Measurements from ENCODE around the gene MAMDC4.

Gene MAMDC4

DNA sequence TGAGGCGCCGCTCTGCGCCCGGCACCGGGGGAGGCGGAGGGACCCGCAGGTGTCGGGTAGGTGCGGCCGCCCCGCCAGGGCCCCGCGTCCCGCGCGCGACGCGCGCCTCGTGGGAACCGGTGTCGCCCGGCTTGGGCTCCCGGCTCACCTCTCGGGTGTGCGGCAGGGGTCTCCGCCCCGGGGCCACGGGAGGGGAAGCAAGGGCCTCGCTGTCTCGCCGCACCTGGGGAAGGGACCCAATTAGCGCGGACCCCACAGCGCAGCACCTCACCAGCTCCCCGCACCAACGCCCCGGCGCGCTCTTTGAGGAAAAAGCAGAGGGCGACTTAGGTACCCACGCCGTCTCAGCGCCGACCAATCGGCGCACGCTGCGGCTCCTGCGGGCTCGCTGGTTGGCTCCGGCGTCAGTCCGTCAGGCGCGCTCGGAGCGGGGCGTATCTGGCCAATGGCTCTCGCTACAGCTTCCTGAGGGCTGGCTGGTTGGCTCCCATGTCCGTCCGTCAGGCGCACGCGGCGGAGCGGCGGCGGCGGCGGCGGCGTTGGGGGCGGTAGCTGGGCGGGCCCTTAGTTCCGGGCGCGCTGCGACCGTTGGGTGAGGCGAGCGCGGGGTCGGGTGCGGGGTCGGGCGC lies 33.9 kb downstream of the MAMDC4 start, which contains the start of gene TRAF2:
TSS of gene TRAF2 (plus strand) at position 567 of the 629 bp plus-strand sequence. CDS start 12,225 bp downstream, outside the sequence.
- in situ Hi-C loops (cut with MboI; ENCODE audit: low sequenced_read_pairs), result no loop called here

DNA sequence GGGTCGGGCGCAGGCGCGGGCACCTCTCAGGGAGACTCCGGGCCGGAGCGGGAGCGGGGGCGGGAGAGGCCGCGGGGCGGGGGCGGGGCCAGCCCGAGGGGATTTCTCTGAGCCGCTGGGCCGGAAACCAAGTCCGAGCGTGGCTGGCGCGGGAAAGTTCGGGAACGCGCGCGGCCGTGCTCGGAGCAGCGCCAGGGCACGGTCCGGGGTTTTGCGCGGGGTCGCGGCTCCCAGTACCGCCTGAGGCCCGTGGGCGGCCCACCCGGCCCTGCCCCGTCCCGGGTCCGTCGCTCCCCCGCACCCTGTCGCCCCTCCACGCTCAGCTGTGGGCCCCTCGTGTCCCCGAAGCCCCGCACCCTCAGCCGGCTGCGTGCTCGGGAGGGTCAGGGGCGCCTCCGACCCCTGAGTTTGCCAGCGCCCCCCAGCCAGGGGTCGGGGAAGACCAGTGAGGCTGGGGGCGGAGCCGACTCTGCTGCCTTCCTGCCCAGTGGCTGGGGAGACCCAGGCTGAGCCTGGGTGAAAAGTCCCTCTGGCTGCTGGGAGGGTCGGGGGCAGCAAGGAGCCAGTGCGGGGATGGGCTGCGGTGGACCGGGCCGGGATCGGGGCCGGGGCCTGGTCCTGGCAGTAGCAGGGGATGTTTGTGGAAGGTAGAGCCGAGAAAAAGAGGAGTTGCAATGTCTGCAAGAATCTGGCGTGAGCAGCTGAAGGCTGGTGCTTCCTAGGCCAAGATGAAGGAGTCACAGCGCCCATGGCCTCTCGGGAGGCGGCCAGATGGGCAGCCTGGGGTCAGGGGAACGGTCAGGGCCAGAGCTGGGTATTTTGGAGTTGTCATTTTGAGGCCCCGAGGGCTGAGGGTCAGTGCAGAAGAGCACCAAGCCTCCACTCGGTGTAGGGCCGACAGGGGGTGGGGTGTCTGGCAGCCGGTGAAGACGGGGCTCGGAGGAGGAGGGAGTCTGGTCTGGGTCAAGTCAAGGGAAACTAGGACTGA lies 34.8 kb downstream of the MAMDC4 start:
- in situ Hi-C loops (cut with MboI; ENCODE audit: low sequenced_read_pairs), result no loop called here

- in situ Hi-C loops (cut with MboI; ENCODE audit: low sequenced_read_pairs), result no loop called here
Observed at GRCh38 chr9:136888454-136888853, 36.3 kb downstream of the MAMDC4 start.

GRCh38 chr9:136889858-136890257 lies 37.7 kb downstream of the MAMDC4 start:
- in situ Hi-C loops (cut with MboI; ENCODE audit: low sequenced_read_pairs), result no loop called here

DNA sequence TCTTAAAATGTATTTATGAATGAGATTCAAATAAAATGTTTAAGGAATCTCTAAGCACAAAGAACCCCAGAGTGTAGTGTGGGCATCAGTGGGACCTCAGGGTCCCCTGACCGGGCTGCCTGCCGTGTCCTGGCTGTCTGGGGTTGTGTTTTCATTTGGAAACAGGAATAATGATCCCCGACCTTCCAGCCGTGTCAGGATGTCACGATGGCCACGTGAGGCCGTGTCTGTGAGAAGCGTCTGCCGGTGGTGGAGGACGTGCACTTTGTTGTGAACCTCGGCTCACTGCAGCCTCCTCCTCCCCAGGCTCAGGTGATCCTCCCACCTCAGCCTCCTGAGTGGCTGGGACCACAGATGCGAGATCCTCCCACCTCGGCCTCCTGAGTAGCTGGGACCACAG lies 38.5 kb downstream of the MAMDC4 start:
- in situ Hi-C loops (cut with MboI; ENCODE audit: low sequenced_read_pairs), result no loop called here

- in situ Hi-C loops (cut with MboI; ENCODE audit: low sequenced_read_pairs), result no loop called here
Observed at GRCh38 chr9:136896027-136896426, 43.9 kb downstream of the MAMDC4 start.

- in situ Hi-C loops (cut with MboI; ENCODE audit: low sequenced_read_pairs), result no loop called here
Observed at GRCh38 chr9:136898483-136899100, 46.4 kb downstream of the MAMDC4 start.

- in situ Hi-C loops (cut with MboI; ENCODE audit: low sequenced_read_pairs), result no loop called here
Observed at GRCh38 chr9:136899196-136899595, 47.0 kb downstream of the MAMDC4 start.

- in situ Hi-C loops (cut with MboI; ENCODE audit: low sequenced_read_pairs), result no loop called here
Observed at GRCh38 chr9:136900556-136900955, 48.4 kb downstream of the MAMDC4 start.

- in situ Hi-C loops (cut with MboI; ENCODE audit: low sequenced_read_pairs), result no loop called here
Observed at GRCh38 chr9:136900988-136901515, 48.9 kb downstream of the MAMDC4 start.

- in situ Hi-C loops (cut with MboI; ENCODE audit: low sequenced_read_pairs), result no loop called here
Observed at GRCh38 chr9:136901516-136902258, 49.5 kb downstream of the MAMDC4 start.

DNA sequence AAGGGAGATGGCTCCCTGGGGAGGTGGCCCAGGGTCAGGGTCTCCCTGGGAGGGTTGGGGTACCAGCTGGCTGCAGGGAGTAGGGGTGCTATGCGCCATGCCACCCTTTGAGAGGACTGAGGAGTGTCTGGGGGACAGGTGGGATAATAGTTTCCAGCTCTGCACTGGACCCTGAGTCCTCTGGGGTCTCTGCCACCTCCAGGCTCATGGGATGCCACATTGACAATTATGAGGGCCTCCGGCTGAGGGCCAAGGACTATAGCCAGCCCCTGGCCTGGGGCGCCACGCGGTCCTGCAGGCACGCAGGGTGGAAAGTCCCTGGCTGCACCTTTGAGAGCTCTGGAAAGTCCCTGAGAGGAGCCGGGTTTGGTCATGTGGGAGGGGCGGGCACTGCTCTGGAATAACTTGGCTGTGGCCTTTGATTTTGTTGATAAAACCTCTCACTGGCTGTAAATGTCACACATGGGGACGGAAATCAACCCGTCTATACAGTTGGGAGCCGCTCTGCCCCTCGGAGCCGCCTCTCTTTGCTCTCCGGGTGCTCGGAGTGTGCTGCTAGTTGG lies 50.2 kb downstream of the MAMDC4 start:
- in situ Hi-C loops (cut with MboI; ENCODE audit: low sequenced_read_pairs), result no loop called here

DNA sequence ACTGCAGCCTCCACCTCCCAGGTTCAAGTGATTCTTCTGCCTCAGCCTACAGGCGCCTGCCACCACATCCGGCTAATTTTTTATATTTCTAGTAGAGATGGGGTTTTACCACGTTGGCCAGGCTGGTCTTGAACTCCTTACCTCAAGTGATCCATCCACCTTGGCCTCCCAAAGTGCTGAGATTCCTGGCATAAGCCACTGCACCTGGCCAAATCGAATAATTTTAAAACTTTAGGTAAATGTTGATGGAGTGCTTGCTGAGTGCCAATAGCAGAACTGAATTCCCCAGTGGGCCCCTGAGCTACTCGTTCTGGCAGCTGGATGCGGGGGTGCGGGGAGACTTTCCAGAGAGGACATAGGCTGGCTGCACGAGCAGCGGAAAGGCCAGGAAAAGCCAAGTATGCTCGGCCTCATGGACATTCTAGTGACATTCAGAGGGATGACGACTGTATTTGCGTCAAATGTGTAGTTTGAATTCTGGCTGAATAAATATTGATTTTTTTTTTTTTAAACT lies 51.0 kb downstream of the MAMDC4 start:
- in situ Hi-C loops (cut with MboI; ENCODE audit: low sequenced_read_pairs), result no loop called here

DNA sequence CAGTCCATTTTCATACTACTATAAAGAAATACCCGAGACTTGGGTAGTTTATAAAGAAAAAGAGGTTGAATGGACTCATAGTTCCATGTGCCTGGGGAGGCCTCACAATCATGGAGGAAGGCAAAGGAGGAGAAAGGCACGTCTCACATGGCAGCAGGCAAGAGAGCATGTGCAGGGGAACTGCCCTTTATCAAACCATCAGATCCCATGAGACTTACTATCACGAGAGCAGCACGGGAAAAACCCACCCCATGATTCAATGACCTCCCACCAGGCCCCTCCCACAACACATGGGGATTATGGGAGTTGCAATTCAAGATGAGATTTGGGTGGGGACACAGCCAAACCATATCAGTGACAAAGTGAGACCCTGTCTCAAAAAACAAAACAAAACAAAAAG lies 54.1 kb downstream of the MAMDC4 start:
- in situ Hi-C loops (cut with MboI; ENCODE audit: low sequenced_read_pairs), result no loop called here

DNA sequence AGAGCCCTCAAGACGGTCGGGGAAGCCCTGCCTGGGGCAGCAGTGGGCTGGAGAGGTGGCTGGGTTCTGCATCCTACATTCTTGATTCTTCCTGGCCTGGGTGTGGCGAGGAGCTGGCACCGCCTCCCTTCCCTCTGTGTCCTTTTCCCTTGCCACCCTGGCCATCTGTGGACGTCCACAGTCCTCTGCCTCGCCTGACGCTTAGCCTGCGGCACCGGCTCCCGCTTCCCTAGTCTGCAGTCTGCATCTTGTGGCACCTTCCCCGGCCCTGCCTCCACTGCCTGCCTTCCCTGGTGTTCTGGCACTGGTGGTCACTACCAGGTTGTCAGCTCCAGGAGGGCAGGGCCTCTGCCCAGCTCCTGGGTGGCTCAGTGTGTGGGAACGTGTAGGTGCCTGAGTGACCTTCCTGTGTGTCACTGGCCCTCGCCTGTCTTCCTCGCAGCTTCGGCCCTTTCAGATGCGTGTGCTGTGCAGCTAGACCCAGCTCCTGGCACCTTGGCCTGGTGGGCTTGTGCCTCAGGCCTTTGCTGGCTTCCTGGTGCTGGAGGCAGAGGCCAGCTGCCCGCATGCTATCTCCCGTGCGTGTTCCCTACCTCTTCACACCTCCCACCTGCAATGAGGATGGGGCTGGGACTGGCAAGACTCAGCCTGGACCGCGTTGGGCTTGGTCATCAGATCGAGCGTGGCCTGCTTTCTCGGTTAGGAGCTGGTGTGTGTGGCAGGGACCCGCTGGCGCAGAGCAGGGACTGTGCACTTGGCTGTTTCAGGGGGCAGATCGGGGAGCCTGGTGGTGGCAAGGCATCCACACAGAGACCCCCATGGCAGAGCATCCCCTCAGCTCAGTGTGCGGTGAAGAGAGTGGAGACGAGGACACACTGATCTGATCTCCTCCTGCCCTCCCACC lies 55.1 kb downstream of the MAMDC4 start:
- in situ Hi-C loops (cut with MboI; ENCODE audit: low sequenced_read_pairs), result no loop called here
